Immature natural killer cell (primary cell): ENCODE results near the gene FDX1. TPM values are rescaled to one million over a fixed set of nuclear protein-coding genes. Genes with fewer than 3 reads are reported as not detected.
A peak's percentile ranks its signal among the peaks of the same experiment; 100 is the strongest.

ENCODE experiments used
- DNase-seq, 3 donors: peaks; one replicate each; pipeline ENCODE4 v3.0.0; 2022; ENCODE audit warnings: mixed read lengths in 1 of 3
- H3K27ac Mint-ChIP-seq, 6 donors: one replicate each; pipeline ENCODE4 v1.8.0; 2020; ENCODE audit warnings: mixed read lengths in 6 of 6, mild to moderate bottlenecking in 5 of 6, inconsistent platforms in 4 of 6, moderate library complexity in 3 of 6
- H3K27me3 Mint-ChIP-seq, 3 donors: one replicate each; pipeline ENCODE4 v1.8.0; 2020 to 2021; ENCODE audit warnings: low read depth in 3 of 3, mild to moderate bottlenecking in 3 of 3, mixed read lengths in 3 of 3, moderate library complexity in 3 of 3, inconsistent platforms in 1 of 3
- H3K36me3 Mint-ChIP-seq, 3 donors: one replicate each; pipeline ENCODE4 v1.8.0; 2020; ENCODE audit warnings: mixed read lengths in 3 of 3, inconsistent platforms in 2 of 3, mild to moderate bottlenecking in 2 of 3
- H3K4me1 Mint-ChIP-seq, 2 donors: one replicate each; pipeline ENCODE4 v1.8.0; 2020; ENCODE audit warnings: inconsistent platforms in 2 of 2, mild to moderate bottlenecking in 2 of 2, mixed read lengths in 2 of 2, moderate library complexity in 1 of 2
- H3K4me3 Mint-ChIP-seq, 5 donors: one replicate each; pipeline ENCODE4 v1.8.0; 2020; ENCODE audit warnings: mild to moderate bottlenecking in 5 of 5, mixed read lengths in 5 of 5, inconsistent platforms in 3 of 5, moderate library complexity in 3 of 5
- H3K9me3 Mint-ChIP-seq, 6 donors: one replicate each; pipeline ENCODE4 v1.8.0; 2020; ENCODE audit warnings: mild to moderate bottlenecking in 6 of 6, mixed read lengths in 6 of 6, inconsistent platforms in 4 of 6, moderate library complexity in 3 of 6
- polyA plus RNA-seq, 3 donors: library from polyadenylated mRNA; unstranded; fragments of 300-500 nt; fragmentation: Illumina TruSeq; gene quantifications; one replicate each; pipeline ENCODE4 v1.2.3, GENCODE V29; 2021

FDX1 gene
- polyA plus RNA-seq, 3 donors from 2014 or later: 15.2 to 18.1 (median 16.6) TPM

DNA sequence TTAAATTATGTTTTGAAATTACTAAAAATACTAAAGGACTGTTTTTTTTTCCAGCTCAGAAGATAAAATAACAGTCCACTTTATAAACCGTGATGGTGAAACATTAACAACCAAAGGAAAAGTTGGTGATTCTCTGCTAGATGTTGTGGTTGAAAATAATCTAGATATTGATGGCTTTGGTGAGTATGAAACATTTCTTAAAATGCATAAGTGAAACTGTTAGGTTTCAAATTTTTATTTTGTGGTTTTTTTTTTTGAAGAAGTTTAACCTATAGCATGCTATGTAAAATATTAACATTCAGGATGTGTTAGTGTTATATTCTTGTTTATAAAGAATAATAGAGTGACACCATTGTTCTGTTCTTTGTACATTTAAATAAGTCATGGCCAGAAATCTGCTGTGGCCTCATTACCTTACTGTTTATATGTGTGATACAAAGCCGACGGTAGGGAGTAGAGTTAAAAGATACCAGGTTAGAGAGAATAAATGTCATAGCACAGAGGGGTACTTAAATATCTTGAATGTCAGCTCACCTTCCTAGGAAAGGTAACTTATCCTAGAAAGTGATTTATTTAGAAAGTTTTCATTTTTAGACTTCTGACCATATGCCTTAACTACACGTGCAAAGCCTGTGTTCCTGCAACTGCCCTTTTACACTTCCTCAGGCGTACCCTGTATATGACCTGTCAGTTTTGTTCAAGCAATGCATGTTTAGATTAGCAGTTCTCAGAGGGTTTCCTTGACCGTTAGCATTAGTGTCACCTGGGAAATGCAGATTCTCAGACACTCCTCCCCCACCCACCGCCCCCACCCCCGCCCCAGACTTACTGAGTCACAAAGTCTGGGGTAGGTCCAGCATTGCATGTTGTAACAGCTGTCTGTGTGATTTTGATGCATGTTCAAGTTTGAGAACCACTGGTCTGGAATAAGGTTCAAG, 6.3 kb downstream of the FDX1 start:
- DNase-seq: no peak
- peaks cover 14 to 22% (median 17%) of the 10 kb centered on the region in 3 donors for H3K36me3 Mint-ChIP-seq
- H3K27me3 Mint-ChIP-seq: peaks cover 0 to 2% (median 0%) of the 10 kb centered on the region in 3 donors
- no peak overlapping the region for H3K4me3 Mint-ChIP-seq
- H3K9me3 Mint-ChIP-seq: no peaks in the 10 kb centered on the region
- no peak overlapping the region for H3K27ac Mint-ChIP-seq
- peaks cover 28 to 49% of the 10 kb centered on the region in 2 donors for H3K4me1 Mint-ChIP-seq

DNA sequence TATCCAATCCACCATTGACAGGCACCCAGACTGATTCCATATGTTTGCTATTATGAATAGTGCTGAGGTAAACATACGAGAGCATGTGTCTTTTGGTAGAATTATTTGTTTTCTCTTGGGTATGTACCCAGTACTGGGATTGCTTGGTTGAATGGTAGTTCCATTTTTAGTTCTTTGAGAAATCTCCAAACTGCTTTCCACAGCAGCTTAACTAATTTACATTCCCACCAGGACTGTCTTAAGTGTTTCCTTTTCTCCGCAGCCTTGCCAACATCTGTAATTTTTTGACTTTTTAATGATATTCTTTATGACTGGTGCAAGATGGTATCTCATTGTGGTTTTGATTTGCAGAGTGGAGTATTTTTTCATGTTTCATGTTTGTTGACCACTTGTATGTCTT, 8.3 kb downstream of the FDX1 start:
- Mint-ChIP-seq H3K4me3 (no peak overlapping the region), H3K27ac (no peak overlapping the region), H3K9me3 (no peaks in the 10 kb centered on the region), H3K27me3 (no peaks in the 10 kb centered on the region), H3K36me3 (peaks cover 20 to 38% (median 28%) of the 10 kb centered on the region in 3 donors), H3K4me1 (peaks cover 29 to 49% of the 10 kb centered on the region in 2 donors)
- no peak for DNase-seq

DNA sequence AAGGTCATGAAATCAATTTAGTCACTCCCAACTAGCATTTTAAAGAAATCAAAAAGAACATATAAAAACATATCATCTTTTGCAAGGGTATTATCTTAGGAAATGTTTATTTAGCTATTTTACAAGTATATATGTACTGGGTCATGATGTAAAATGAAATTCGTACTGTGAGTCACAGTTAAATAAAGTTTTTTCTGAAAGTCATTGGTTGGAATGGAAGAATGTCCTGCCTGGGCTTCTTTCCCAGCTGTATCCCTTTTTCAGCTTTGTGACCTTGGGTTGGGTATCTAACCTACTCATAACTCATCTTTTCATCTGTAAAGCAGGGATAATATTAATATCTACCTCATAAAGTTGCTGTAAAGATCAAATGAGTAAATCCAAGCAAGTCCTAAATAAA, 15.7 kb downstream of the FDX1 start:
- Mint-ChIP-seq H3K4me3 (no peak overlapping the region), H3K36me3 (peaks cover 16 to 38% (median 25%) of the 10 kb centered on the region in 3 donors), H3K27me3 (peaks cover 0 to 2% (median 0%) of the 10 kb centered on the region in 3 donors), H3K27ac (no peak overlapping the region), H3K4me1 (peaks cover 30 to 37% of the 10 kb centered on the region in 2 donors), H3K9me3 (no peaks in the 10 kb centered on the region)
- DNase-seq: no peak

DNA sequence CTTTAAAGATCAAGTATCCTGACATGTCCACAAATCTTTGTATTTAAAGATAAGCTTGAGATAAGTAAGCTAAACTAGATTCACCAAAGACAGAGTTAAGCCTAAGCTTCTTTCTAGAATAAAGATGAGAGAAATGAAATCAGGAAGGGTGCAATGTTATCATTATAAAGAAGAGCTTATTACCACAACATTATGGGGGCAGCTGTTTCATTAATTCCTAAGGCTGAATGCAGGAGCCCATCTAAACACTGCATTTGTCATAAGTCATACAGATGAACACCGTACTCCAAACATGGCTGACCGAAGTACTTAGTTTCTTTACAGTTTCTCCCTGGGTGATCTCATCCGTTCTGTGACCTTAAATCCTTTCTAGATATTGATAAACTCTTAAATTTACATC, 16.3 kb downstream of the FDX1 start:
- H3K27ac Mint-ChIP-seq: no peak overlapping the region
- no peak for DNase-seq
- peaks cover 11 to 32% (median 19%) of the 10 kb centered on the region in 3 donors for H3K36me3 Mint-ChIP-seq
- no peak overlapping the region for H3K4me3 Mint-ChIP-seq
- H3K27me3 Mint-ChIP-seq: peaks cover 0 to 2% (median 0%) of the 10 kb centered on the region in 3 donors
- H3K4me1 Mint-ChIP-seq: peaks cover 29 to 33% of the 10 kb centered on the region in 2 donors
- H3K9me3 Mint-ChIP-seq: no peaks in the 10 kb centered on the region

DNA sequence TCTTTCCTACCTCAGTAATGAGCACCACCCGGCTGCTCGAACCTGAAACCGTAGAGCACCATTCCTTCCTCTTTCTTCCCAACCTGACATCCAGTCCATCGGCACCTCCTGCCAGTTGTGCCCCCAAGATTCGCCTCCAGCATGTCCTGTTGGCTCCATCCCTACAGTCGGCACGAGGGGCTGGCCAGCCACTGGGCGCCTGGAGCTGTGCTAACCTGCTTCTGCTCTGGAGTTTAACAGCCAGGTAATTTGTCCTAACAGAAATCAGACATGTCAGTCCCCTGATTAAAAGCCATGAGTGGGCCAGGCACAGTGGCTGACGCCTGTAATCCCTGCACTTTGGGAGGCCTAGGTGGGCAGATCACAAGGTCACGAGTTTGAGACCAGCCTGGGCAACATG, 16.8 kb downstream of the FDX1 start:
- no peak overlapping the region for H3K27ac Mint-ChIP-seq
- no peaks in the 10 kb centered on the region for H3K9me3 Mint-ChIP-seq

DNA sequence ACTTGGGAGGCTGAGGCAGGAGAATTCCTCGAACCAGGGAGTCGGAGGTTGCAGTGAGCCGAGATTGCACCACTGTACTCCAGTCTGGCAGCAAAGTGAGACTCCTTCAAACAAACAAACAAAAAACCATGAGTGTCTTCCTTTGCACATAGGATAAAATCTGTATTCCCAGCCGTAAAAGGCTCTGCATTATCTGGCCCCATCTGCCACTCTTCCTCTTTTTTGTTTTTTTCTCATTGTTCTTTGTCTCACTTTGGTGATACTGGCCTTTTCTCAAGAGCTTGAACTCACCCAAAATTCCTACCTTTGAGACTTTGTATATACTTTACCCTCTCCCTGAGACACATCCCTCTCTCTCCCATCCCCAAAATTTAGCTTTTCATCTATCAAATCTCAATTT, 17.6 kb downstream of the FDX1 start:
- DNase-seq: no peak
- no peak overlapping the region for H3K4me3 Mint-ChIP-seq
- H3K4me1 Mint-ChIP-seq: peaks cover 30 to 33% of the 10 kb centered on the region in 2 donors
- H3K27me3 Mint-ChIP-seq: peaks cover 0 to 2% (median 0%) of the 10 kb centered on the region in 3 donors
- H3K27ac Mint-ChIP-seq: no peak overlapping the region
- H3K9me3 Mint-ChIP-seq: no peaks in the 10 kb centered on the region
- H3K36me3 Mint-ChIP-seq: peaks cover 5 to 22% (median 12%) of the 10 kb centered on the region in 3 donors

More for the DNA sequence above, 16.8 kb downstream of the FDX1 start:
- H3K27me3 Mint-ChIP-seq: peaks cover 0 to 2% (median 0%) of the 10 kb centered on the region in 3 donors
- H3K36me3 Mint-ChIP-seq: peaks cover 5 to 26% (median 14%) of the 10 kb centered on the region in 3 donors
- peaks cover 27 to 33% of the 10 kb centered on the region in 2 donors for H3K4me1 Mint-ChIP-seq
- H3K4me3 Mint-ChIP-seq: no peak overlapping the region
- DNase-seq: no peak

DNA sequence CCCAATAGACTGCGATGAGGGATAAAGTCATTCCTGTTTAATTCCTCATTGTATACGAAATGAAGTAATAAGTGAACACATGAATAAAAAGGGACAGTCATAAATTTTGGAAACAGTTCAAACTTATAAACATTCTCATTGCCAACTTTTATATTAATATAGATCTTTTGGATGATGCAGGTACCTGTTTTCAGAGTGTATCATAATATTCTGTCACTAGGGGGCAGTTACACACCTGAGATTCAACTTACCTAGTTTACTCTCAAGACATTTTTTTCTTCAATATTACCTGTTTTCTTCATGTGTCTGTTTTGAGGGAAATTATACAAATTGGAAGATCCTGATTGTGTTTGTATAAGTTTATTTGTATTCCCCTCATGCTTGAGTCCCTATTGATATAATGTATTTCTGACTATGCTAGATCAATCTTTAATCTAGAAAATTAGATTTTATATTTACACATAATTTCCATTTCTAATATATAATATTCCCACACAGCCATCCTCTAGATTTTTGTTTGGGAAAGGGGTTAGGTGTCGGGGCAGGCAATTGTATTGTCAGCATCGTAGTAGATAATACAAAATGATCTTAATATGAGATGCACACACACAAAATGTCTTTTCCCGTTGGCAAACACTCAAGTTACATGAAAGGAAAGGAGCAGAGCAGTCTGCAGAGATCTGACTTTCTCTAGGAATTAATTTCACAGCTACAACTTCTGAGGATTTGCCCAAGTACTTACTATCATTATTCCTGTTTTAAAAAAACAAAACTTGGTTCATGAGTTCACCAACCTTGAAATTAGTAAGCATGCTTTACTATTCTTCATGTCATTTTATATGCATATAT, 18.4 kb downstream of the FDX1 start:
- H3K4me1 Mint-ChIP-seq: peaks cover 29 to 31% of the 10 kb centered on the region in 2 donors
- H3K36me3 Mint-ChIP-seq: peaks cover 5 to 18% (median 8%) of the 10 kb centered on the region in 3 donors
- no peak for DNase-seq
- H3K27ac Mint-ChIP-seq: no peak overlapping the region
- H3K9me3 Mint-ChIP-seq: no peaks in the 10 kb centered on the region
- no peak overlapping the region for H3K4me3 Mint-ChIP-seq
- peaks cover 0 to 2% (median 2%) of the 10 kb centered on the region in 3 donors for H3K27me3 Mint-ChIP-seq

DNA sequence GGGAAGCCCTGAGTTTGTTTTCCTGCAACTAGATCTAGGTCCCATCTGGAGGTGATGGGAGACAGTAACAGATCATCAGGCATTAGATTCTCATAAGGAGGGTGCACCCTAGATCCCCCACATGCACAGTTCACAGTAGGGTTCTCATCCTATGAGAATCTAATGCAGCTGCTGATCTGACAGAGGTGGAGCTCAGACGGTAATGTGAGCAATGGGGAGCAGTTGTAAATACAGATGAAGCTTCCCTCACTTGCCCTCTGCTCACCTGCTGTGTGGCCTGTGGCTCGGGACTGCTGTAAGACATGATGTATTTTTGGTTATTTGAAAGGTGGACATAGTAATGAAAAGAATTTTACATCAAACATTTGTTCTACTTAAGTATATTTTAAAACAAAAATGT, 20.5 kb downstream of the FDX1 start:
- Mint-ChIP-seq H3K4me1 (peaks cover 26 to 36% of the 10 kb centered on the region in 2 donors), H3K36me3 (peaks cover 0 to 11% (median 3%) of the 10 kb centered on the region in 3 donors), H3K27ac (no peak overlapping the region), H3K9me3 (no peaks in the 10 kb centered on the region), H3K4me3 (no peak overlapping the region), H3K27me3 (peaks cover 0 to 2% (median 0%) of the 10 kb centered on the region in 3 donors)
- DNase-seq: no peak

DNA sequence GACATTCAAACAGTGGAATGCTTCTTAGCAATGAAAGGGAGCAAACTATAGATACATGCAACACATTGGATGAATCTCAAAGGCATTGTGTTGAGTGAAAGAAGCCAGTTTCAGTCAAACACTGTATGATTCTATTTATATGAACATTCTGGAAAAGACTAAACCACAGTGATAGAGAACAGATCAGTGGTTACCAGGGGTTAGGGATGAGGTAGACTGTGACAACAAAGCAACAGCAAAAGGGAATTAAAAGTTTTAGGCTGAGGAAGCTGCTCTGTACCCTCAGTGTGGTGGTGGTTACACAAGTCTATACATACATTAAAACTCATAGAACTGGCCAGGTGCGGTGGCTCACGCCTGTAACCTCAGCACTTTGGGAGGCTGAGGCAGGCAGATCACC, 23.0 kb downstream of the FDX1 start:
- Mint-ChIP-seq H3K4me3 (no peak overlapping the region), H3K4me1 (peaks cover 26 to 46% of the 10 kb centered on the region in 2 donors), H3K36me3 (peaks cover under 1 to 5% (median 4%) of the 10 kb centered on the region in 3 donors), H3K27me3 (peaks cover 0 to 2% (median 0%) of the 10 kb centered on the region in 3 donors), H3K9me3 (no peaks in the 10 kb centered on the region), H3K27ac (peak overlapping the region in 1 of 6 donors; percentile 38)
- no peak for DNase-seq

DNA sequence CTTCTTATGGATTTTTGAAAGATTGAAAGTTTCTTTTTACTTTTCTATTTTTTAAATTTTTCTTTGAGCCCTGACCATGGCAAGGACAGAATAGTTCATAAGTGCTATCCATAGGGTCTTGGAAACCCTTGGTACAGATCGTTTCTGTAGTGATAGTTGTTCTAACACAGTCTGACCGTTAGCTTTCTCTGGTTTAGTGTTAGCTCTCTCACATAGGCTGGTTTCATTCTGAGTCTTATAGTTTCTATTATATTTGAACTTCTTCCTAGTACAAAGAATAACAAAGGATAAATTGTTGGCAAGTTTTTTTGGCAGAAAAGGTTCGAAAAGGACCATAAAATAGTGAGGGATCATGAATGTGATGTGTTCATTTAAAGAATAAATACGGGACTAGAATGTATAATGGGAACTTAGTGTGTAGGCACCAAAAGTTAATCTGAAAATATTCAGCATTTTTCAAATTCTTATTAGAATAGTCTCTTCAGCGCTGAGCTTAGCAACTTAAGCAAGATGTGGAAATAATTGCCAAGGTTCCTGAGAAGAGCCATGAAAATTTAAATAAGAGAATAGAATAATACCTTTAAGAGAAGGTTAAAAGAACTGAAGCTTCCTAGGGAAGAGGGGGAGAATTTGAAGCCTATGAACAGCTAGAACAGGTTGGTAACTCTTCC, 24.1 kb downstream of the FDX1 start:
- Mint-ChIP-seq H3K9me3 (no peaks in the 10 kb centered on the region), H3K4me3 (peak overlapping the region in 1 of 5 donors; percentile 11), H3K27me3 (peaks cover 0 to 2% (median 0%) of the 10 kb centered on the region in 3 donors), H3K27ac (no peak overlapping the region), H3K4me1 (peaks cover 26 to 51% of the 10 kb centered on the region in 2 donors), H3K36me3 (peaks cover 0 to 9% (median 5%) of the 10 kb centered on the region in 3 donors)
- DNase-seq: no peak

DNA sequence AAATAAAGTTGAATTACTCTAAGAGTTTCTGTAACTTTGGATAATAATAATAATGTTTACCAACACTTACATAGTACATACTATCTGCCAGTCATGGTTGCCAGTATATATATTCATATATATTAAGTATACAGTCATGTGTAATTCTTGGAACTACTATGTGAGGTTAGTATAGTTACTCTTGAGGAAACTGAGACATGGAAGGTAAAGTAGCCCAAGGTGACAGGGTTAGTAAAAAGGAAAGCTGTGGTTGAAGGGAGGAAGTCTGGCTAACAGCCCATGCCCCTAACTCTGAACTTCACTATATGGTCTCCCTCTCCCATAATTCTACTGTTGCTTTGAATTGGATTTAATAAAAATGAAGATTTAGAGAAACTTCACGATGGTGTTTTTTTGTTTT, 24.9 kb downstream of the FDX1 start:
- H3K36me3 Mint-ChIP-seq: peaks cover 0 to 9% (median 5%) of the 10 kb centered on the region in 3 donors
- peaks cover 0 to 2% (median 0%) of the 10 kb centered on the region in 3 donors for H3K27me3 Mint-ChIP-seq
- peaks cover 26 to 51% of the 10 kb centered on the region in 2 donors for H3K4me1 Mint-ChIP-seq
- DNase-seq: no peak
- H3K4me3 Mint-ChIP-seq: peak overlapping the region in 1 of 5 donors; percentile 35
- no peak overlapping the region for H3K27ac Mint-ChIP-seq
- H3K9me3 Mint-ChIP-seq: no peaks in the 10 kb centered on the region

DNA sequence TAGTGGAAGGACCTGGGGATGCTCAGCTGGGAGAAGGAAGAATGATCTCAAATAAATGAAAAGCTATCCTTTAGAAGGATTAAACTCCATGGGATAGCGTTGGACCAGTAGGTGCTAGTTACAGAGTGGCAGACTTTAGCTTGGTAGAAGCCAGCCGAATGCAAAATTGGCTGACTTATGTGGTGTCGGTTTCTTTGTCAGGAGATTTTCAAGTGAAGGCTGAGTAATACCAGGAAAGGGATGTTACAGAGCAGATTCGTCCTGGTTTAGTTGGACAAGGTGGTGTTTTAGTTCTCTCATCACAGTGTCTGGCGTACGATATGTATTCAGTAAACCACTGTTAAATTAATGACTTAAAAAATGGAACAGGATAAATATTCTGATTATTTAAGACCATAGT, 26.0 kb downstream of the FDX1 start:
- Mint-ChIP-seq H3K27ac (peak overlapping the region in 1 of 6 donors; percentile 16), H3K9me3 (no peaks in the 10 kb centered on the region), H3K4me1 (peaks cover 24 to 51% of the 10 kb centered on the region in 2 donors), H3K4me3 (no peak overlapping the region), H3K27me3 (peaks cover 0 to 2% (median 0%) of the 10 kb centered on the region in 3 donors), H3K36me3 (peaks cover 5 to 14% (median 11%) of the 10 kb centered on the region in 3 donors)
- no peak for DNase-seq

DNA sequence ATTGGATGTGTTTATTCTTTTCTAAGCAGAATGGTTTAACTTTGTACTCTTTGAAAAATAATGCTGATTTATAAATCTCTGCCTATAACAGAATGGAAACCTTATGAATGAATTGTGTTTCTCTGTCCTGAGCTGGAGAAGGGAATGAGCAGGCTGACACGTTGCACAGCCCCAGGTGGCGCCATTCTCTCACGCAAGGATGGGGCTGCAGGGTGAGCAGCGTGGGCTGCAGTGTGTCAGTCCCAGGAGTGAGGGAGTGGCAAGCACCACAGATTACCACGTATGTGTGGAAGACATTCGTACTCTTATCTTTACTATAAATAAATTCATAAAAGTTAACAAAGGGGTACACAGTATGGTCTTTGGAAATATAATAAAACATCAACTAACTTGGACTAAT, 33.4 kb downstream of the FDX1 start:
- DNase-seq: peak; percentile 7 to 28 (median 19)
- Mint-ChIP-seq H3K4me3 (no peak overlapping the region), H3K27me3 (no peaks in the 10 kb centered on the region), H3K27ac (no peak overlapping the region), H3K4me1 (peaks cover 4 to 6% of the 10 kb centered on the region in 2 donors), H3K9me3 (no peaks in the 10 kb centered on the region), H3K36me3 (peaks cover 11 to 20% (median 19%) of the 10 kb centered on the region in 3 donors)
